MV-4-11 (cell line): ENCODE measurements around the gene SCAF11.
A peak's percentile ranks its signal among the peaks of the same experiment; 100 is the strongest.

ENCODE experiments used
- DNase-seq: peaks from one replicate; lab custom pipeline; 2025; lab: John Stamatoyannopoulos, UW

The SCAF11 gene

GRCh38 chr12:45978108-45978507, 12.3 kb downstream of the SCAF11 start:
- DNase-seq, result no peak

- no peak for DNase-seq
Observed at GRCh38 chr12:45977620-45978019, 12.8 kb downstream of the SCAF11 start.

DNA sequence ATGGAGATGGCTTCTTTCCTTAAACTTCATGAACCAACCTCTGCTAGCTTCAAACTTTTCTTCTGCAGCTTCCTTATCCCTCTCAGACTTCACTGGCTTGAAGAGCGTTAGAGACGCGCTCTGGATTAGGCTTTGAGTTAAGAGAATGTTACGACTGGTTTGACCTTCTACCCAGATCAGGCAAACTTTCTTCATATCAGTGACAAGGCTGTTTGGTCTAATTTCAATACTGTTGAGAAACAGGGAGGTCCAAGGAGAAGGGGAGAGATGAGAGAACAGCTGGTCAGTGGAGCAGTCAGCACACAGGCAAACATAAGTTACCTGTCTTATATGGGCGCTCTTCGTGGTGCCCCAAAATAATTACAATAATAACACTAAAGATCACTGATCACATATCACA, 14.9 kb downstream of the SCAF11 start:
- peak; percentile 40 for DNase-seq

DNA sequence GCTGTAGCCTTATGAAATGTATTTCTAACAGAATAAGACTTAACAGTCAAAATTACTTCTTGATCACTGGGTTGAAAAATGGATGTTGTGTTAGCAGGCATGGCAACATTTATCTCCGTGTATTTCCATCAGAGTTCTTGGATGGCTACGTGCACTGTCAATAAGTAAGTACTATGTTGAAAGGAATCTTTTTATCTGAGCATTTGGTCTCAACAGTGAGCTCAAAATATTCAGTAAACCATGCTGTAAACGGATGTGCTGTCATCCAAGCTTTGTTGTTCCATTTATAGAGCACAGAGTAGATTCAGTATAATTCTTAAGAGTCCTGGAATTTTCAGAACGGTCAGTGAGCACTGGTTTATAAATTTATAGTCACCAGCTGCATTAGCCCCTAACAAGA, 15.5 kb downstream of the SCAF11 start:
- DNase-seq, result no peak

- DNase-seq, result no peak
Observed at GRCh38 chr12:45974171-45974719, 16.1 kb downstream of the SCAF11 start.

- DNase-seq, result no peak
Observed at GRCh38 chr12:45973526-45973925, 16.8 kb downstream of the SCAF11 start.

DNA sequence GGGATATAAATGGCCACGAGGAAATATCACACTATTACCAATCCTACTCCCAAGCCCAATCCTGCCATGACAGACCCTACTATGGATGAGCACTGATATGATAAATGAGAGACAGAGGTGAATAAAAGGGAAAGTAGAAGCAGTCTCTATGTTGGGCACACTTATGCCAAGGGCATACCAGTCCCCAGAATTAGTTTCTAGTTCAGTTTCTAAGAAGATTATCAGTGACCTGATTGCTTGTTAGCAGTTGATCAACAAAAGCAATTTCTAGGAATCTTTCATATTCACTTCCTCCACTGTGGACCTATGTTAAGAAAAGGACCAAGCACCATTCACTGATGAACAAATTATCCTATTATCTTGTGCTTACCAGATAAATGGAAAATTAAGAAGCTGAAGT, 20.0 kb downstream of the SCAF11 start:
- no peak for DNase-seq

DNA sequence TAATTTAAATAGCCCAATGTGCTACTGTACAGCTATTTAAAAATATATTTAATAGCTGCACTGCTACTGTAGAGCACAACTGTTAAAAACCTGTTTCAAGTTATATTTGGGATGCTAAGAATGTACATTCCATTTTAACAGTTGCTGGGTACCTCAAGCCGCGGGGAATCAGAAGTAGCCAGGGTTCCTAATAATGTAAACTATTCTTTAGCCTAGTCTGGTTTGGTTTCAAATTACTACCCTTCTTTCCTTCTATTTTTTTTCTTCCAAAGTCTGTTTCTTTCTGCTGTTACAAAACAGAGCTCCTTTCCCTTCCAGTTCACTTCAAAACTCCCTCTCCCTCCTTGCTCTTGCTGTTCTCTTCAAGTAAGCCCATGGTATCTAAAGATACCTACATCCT, 21.3 kb downstream of the SCAF11 start:
- DNase-seq, result no peak

DNA sequence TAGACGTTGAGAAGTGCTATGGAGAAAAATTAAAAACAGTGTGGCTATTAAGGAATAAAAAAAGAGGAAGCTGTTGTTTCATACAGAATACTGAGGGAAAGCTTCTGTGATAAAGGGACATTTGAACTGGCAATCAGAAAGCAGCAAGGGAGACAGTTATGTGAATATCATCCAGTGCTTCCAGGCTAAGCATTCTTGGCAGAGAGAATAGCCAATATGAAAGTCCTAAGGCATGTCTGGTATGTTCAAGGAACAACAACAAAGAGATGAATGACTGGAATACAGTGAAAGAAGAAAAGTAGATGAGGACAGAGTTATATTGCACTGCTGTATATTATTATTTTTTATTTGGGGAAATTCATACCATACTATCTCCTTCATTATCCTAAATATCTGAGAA, 23.9 kb downstream of the SCAF11 start:
- peak; percentile 8 for DNase-seq

DNA sequence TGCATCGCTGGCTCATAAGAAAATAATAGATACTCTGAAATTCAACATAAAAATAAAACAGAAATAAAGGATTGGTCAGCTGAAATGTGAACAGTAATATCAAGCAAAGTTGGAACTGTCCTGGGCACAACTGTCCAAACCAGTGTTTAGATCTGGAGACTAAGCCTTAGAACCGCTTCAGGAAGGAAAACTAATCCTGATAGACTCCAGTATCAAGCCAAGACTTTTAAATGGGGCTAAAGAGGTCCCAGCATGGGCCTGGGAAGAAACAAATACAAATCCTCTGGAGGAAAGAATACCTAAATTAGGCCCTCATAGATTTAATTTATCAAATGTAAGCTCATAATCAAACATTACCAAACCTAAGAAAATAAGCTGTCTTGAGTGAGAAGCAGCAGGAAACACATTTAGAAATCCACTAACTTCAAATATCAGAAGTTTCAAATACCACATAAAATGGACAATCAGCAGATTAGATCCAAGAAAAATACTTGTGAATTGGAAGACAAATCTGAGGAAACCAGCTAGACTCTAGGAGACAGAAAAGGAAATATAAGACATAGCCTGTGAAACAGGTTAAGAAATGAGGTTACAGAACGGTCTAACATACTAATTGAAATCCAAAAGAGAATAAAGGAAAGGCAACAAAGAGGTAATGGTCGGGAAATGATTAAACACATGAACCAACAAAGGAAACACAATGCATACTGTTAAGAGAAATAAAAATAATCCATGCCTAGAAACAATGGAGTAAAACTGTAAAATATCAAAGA, 27.6 kb downstream of the SCAF11 start:
- DNase-seq, result no peak

DNA sequence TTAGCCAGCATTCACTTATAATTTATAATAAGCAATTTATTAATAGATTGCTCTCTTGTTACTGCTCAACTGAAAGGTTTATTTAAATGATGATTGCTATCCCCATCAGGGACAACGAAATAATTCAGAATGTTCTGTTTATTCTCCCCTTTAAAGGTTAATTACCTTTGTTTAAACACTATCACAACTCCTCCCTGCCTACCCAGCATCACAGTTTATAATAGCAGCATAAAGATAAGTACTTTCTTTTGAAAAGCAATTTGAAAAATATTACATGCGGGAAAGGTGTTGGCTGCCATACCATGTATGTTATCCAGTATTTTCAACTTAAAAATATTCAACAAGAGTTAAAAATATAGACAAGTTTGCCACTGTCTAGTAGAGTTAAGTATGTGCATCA, 30.6 kb downstream of the SCAF11 start:
- DNase-seq, result no peak

- no peak for DNase-seq
Observed at GRCh38 chr12:45959025-45959424, 31.3 kb downstream of the SCAF11 start.

DNA sequence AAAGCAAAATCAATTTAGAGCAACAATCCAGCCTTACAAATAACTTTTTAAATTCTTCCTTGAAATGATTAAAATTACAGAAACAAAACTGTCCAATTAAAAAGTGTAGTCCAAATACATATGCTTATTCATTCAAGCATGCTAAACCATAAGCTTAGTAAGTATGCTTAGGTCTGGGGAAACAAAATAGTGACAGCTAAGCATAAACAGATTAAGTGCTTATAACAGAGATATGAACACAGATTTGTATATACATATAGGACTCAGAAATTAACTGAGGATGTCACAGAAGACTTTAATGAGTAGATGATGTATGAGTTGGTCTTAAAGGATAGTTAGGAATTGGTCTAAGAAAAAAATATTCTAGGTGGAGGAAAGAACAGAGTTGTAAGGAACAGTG, 41.8 kb downstream of the SCAF11 start:
- no peak for DNase-seq

DNA sequence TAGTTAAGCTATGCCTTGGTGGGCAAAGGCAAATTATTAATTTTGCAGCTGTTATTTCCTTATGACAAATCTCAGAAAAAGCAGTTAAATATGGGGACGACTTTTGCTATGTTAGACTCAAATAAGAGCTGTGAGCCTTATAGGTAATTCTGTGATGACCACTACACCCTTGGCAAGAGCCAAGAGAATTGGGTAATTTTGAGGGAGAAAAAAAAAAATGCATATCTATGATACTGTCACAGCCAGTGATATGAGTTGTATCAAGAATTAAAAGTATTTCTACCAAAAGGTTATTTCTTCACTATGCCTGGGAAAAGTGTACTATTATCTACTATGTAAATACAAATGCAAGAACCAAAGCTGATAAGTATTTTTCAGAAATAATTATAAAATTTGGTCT, 43.9 kb downstream of the SCAF11 start:
- DNase-seq, result no peak

- DNase-seq, result no peak
Observed at GRCh38 chr12:45944771-45945170, 45.6 kb downstream of the SCAF11 start.

GRCh38 chr12:45939759-45940158, 50.6 kb downstream of the SCAF11 start:
- no peak for DNase-seq

- no peak for DNase-seq
Observed at GRCh38 chr12:45938566-45938965, 51.8 kb downstream of the SCAF11 start.

DNA sequence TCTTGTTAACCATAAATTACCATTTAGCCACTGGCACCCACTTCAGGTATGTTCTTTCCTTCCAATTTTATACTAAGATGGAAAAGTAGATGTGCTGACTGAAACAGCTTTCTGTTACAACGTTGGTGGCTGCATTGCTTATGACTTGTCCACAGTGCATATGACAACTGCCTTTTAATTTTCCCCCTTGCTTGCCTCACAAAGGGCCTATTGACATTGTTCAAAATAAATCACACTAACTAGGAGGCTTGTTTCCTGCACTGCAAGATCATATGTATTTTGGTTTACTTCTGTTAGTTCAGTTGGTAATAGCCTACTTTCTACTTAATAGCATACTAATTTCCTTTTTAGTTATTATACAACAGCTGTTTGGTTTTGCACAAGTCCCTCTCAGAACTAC, 55.4 kb downstream of the SCAF11 start:
- DNase-seq, result no peak

DNA sequence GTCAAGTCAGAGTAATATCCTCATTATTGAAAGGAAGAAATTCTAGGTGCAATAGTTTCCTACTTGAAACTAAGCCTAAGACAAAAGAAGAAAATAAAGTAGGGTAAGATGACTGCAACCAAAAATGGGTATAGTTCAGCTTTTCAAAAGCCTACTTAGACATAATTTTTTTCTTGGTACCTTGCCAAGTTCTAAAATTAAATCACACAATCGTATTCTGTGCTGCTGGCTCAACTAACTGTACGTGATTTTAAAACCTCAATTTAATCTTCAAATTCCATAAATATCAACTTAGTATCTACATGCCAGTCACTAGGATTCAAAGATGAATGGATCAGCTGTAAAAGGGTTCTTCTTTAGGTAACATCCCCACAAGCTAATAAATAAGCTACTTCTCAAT, 56.9 kb downstream of the SCAF11 start:
- DNase-seq, result no peak

- DNase-seq, result no peak
Observed at GRCh38 chr12:45930369-45930768, 60.0 kb downstream of the SCAF11 start.

DNA sequence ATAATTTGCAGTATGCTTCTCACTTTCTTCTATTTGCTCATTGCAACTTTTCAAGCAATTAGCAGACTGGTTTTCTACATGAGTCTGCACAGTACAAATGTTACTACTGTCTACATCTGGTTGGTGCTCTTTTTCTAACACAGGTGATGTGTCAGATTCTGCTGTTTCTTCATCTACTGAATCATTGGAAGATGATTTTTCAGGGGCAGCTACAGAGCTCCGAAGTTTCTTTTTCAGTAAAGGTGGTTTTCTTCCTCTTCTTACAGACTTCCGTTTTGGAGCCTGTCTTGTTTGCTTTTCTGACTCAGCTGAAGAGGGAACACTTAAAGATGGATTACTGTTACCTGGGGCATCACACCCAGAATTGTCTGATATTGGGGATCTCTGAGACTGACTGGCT, 62.1 kb downstream of the SCAF11 start:
- DNase-seq, result no peak

GRCh38 chr12:45918818-45919217, 71.6 kb downstream of the SCAF11 start:
- DNase-seq, result no peak

DNA sequence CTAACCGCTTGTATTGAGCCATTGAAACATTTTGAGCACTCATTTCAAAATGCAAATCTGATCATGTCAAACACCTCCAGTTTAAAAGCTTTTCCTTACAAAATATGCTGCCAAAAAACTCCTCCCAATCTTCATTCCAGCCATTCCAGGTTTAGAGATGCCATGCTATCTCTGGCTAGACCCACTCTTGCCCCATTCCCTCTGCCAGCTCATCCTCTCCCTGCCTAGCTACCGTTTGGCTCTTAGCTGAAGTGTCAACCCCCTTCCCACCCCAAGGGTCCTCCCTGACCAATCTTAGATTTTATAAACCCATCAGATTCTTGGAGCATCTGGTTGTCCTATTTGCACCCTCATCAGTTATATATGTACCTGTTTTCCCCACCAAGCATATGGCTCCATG, 75.0 kb downstream of the SCAF11 start:
- DNase-seq, result no peak

GRCh38 chr12:45914090-45914489, 76.3 kb downstream of the SCAF11 start:
- peak; percentile 18 for DNase-seq
